ENCODE measurements around the gene GUCY1A1. TPM values are rescaled to one million over a fixed set of nuclear protein-coding genes. Genes with fewer than 3 reads are reported as not detected.
A peak's percentile ranks its signal among the peaks of the same experiment; 100 is the strongest.

The GUCY1A1 gene
- total and polyA plus RNA-seq, 12 donors, result 6.7 to 101 (median 60.2) TPM

DNA sequence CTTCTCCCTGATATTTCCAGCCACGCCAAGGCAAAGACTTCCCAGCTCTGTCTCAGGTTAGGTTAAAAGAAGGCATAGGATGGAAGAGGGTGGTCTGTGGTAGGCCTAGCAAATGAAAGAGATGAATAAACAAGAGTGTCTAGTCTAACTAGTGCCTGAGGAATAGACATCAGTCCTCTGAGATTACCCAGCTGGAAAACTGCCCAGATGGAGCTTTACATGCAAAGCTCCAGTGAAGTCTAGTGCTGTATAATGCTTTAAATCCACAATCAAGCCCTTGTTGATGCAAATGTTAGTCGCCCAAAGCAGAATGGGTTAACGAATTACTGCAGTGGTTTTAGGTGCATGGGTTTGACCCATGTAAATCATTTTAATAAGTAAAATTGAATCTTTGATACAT lies 67.4 kb downstream of the GUCY1A1 start:
- H3K27ac ChIP-seq, result no peak overlapping the region
- no peaks in the 10 kb centered on the region for H3K9me3 ChIP-seq
- peaks cover 0 to 27% (median 0%) of the 10 kb centered on the region in 9 donors for H3K36me3 ChIP-seq
- no peak overlapping the region for H3K4me3 ChIP-seq
- DNase-seq (peak in 1 of 2 donors; percentile 55), ATAC-seq (peak in 2 of 8 donors; percentile 42 to 62)
- TF ChIP-seq, protein P1, sequence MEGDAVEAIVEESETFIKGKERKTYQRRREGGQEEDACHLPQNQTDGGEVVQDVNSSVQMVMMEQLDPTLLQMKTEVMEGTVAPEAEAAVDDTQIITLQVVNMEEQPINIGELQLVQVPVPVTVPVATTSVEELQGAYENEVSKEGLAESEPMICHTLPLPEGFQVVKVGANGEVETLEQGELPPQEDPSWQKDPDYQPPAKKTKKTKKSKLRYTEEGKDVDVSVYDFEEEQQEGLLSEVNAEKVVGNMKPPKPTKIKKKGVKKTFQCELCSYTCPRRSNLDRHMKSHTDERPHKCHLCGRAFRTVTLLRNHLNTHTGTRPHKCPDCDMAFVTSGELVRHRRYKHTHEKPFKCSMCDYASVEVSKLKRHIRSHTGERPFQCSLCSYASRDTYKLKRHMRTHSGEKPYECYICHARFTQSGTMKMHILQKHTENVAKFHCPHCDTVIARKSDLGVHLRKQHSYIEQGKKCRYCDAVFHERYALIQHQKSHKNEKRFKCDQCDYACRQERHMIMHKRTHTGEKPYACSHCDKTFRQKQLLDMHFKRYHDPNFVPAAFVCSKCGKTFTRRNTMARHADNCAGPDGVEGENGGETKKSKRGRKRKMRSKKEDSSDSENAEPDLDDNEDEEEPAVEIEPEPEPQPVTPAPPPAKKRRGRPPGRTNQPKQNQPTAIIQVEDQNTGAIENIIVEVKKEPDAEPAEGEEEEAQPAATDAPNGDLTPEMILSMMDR (IDR thresholded peaks at IDR 0.05), result no peak
- H3K27me3 ChIP-seq, result no peaks in the 10 kb centered on the region
- 81 to 87% methylated on average over 3 of the region's 3 CpGs for WGBS, 2 donors
- peaks cover 0 to 29% (median 12%) of the 10 kb centered on the region in 9 donors for H3K4me1 ChIP-seq
- intact Hi-C loops (cut with DNase I), result loop anchor here in 1 of 10 donors (5.0 kb wide), 1 partner anchor 1368 kb away; no protein-coding TSS in a partner anchor

DNA sequence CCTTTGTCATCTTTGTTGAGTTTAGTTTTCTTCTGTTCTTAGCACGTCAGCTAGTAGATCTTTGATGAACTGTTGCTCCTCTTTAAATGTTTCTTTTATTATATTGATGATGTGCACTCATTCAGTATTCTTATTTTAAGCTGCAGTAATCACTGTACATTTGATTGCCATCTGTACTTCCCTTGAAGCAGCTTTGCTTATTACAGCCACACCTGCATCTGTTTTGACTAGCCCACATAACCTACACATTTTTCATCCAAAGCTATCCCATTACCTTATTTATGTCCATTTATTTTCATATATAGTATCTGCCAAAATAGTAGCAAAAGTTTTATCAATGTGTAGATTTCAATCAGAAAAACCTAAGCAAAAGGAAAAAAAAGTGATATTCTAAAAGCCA lies 68.3 kb downstream of the GUCY1A1 start:
- no peak for DNase-seq
- intact Hi-C loops (cut with DNase I), result loop anchor here in 1 of 10 donors (5.0 kb wide), 1 partner anchor 1367 kb away; no protein-coding TSS in a partner anchor
- no peak overlapping the region for H3K4me3 ChIP-seq
- H3K27me3 ChIP-seq, result no peaks in the 10 kb centered on the region
- WGBS, 2 donors, result 76 to 93% methylated on average over 1 of the region's 1 CpG
- peaks cover 0 to 21% (median 0%) of the 10 kb centered on the region in 9 donors for H3K36me3 ChIP-seq
- peak overlapping the region in 1 of 10 donors; percentile 18 for H3K27ac ChIP-seq
- H3K9me3 ChIP-seq, result no peaks in the 10 kb centered on the region
- no peak for ATAC-seq
- TF ChIP-seq, protein P1 (IDR thresholded peaks at IDR 0.05), result no peak
- H3K4me1 ChIP-seq, result peaks cover 0 to 29% (median 12%) of the 10 kb centered on the region in 9 donors

DNA sequence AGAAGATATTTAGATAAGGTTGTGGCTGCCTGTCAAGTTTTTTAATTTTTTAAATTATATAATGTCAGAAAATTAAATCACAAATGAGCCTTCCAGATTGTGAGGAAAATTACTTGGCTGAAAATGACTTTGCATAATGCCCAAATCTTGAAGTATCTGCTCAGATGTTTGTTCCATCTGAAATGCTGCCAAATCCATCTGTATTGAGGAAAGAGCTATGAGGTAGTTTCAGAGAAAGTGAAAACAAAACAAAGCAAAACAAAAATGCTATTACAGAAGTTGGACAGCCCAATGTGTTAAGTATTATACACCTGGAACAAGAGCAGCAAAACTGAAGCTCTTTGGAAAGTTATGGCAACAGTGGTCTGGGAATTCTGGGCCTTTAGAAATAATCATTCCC lies 68.8 kb downstream of the GUCY1A1 start:
- Histone ChIP-seq H3K36me3 (peaks cover 0 to 15% (median 0%) of the 10 kb centered on the region in 9 donors), H3K9me3 (no peaks in the 10 kb centered on the region), H3K27ac (peak overlapping the region in 2 of 10 donors; percentile 18 to 26), H3K27me3 (no peaks in the 10 kb centered on the region), H3K4me1 (peaks cover 0 to 29% (median 12%) of the 10 kb centered on the region in 9 donors), H3K4me3 (no peak overlapping the region)
- intact Hi-C loops (cut with DNase I), result no loop called here
- ATAC-seq (peak in 3 of 8 donors; percentile 25 to 65 (median 48)), DNase-seq (no peak)
- TF ChIP-seq, protein P1 (IDR thresholded peaks at IDR 0.05), result no peak

DNA sequence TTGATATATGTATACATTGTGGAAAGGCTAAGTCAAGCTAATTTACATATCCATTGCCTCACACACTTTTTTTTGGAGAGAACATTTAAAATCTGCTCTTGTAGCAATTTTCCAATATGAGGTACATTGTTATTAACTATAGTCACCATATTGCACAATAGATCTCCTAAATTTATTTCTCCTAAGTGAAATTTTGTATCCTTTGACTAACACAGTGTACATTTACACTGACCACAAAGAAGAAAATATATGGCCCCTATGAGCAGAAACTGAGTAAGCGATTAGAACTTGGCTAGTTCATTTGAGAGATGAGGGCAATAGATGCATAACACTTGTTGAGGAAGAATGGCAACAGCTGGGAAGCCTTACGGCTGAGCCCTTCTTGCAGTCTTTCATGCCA lies 71.9 kb downstream of the GUCY1A1 start:
- no peak overlapping the region for H3K27ac ChIP-seq
- no peaks in the 10 kb centered on the region for H3K27me3 ChIP-seq
- no peak for ATAC-seq
- TF ChIP-seq, protein P1 (IDR thresholded peaks at IDR 0.05), result no peak
- 88 to 93% methylated on average over 2 of the region's 2 CpGs for WGBS, 2 donors
- no peaks in the 10 kb centered on the region for H3K36me3 ChIP-seq
- H3K4me3 ChIP-seq, result no peak overlapping the region
- DNase-seq, result no peak
- intact Hi-C loops (cut with DNase I), result no loop called here
- peaks cover 0 to 27% (median 12%) of the 10 kb centered on the region in 9 donors for H3K4me1 ChIP-seq
- no peaks in the 10 kb centered on the region for H3K9me3 ChIP-seq
